A549 (cell line): ENCODE data around the gene METTL16.

Experiments
- CTCF ChIP-seq: fragments of >200 bp; sonication (Bioruptor Twin); formaldehyde crosslinking; IDR thresholded peaks from 3 replicates; pipeline ENCODE4 v1.5.1; 2016
- MAX ChIP-seq: IDR thresholded peaks from 2 replicates; pipeline ENCODE4 v1.6.1; 2012

GRCh38 chr17:2421315-2422147, 90.2 kb downstream of the METTL16 start:
- TF ChIP-seq MAX: no peak
- TF ChIP-seq CTCF: no peak; the same call in 2 of the 3 replicates
